NCI-H2081 treated with DMSO at 0.1 percent for 48 hours (cell line): ENCODE data around the gene ZNF521.
"Not testable (repeated sequence)": the region's sequence is repeated elsewhere in the genome, so short reads cannot be mapped to it uniquely, and the experiment has no call there.

ENCODE experiments used
- DNase-seq: peaks from one replicate; lab custom pipeline; 2025; lab: John Stamatoyannopoulos, UW

ZNF521 gene

GRCh38 chr18:25075331-25075730 lies 276.6 kb downstream of the ZNF521 start:
- DNase-seq = no peak

- DNase-seq = no peak
These were observed 277.0 kb downstream of the ZNF521 start for GRCh38 chr18:25074925-25075324.

- no peak for DNase-seq
These were observed 279.8 kb downstream of the ZNF521 start for GRCh38 chr18:25072205-25072604.

- no peak for DNase-seq
These were observed 284.5 kb downstream of the ZNF521 start for GRCh38 chr18:25067275-25068025.

- no peak for DNase-seq
These were observed 285.4 kb downstream of the ZNF521 start for GRCh38 chr18:25066516-25066915.

GRCh38 chr18:25062720-25063119 lies 289.2 kb downstream of the ZNF521 start:
- no peak for DNase-seq

- peak; percentile 6 for DNase-seq
These were observed 290.6 kb downstream of the ZNF521 start for GRCh38 chr18:25061395-25061794.

GRCh38 chr18:25058521-25058920 lies 293.4 kb downstream of the ZNF521 start:
- no peak for DNase-seq

- no peak for DNase-seq
These were observed 294.4 kb downstream of the ZNF521 start for GRCh38 chr18:25057491-25058050.

GRCh38 chr18:25056429-25056828 lies 295.5 kb downstream of the ZNF521 start:
- no peak for DNase-seq

- DNase-seq = no peak
These were observed 296.9 kb downstream of the ZNF521 start for GRCh38 chr18:25055076-25055475.

GRCh38 chr18:25053466-25053865 lies 298.5 kb downstream of the ZNF521 start:
- no peak for DNase-seq

- DNase-seq = no peak
These were observed 299.4 kb downstream of the ZNF521 start for GRCh38 chr18:25052511-25052921.

- DNase-seq = no peak
These were observed 301.4 kb downstream of the ZNF521 start for GRCh38 chr18:25050605-25051004.

- DNase-seq = no peak
These were observed 304.0 kb downstream of the ZNF521 start for GRCh38 chr18:25047983-25048382.

GRCh38 chr18:25047421-25047820 lies 304.5 kb downstream of the ZNF521 start:
- no peak for DNase-seq

GRCh38 chr18:25044694-25045093 lies 307.3 kb downstream of the ZNF521 start:
- no peak for DNase-seq

- no peak for DNase-seq
These were observed 308.9 kb downstream of the ZNF521 start for GRCh38 chr18:25043104-25043503.

GRCh38 chr18:25042641-25043051 lies 309.3 kb downstream of the ZNF521 start:
- no peak for DNase-seq

GRCh38 chr18:25039781-25040180 lies 312.2 kb downstream of the ZNF521 start:
- DNase-seq = no peak

GRCh38 chr18:25038261-25038660 lies 313.7 kb downstream of the ZNF521 start:
- no peak for DNase-seq

- no peak for DNase-seq
These were observed 318.1 kb downstream of the ZNF521 start for GRCh38 chr18:25033747-25034471.

GRCh38 chr18:25033175-25033574 lies 318.8 kb downstream of the ZNF521 start:
- not testable (repeated sequence) for DNase-seq
